ENCODE measurements around the gene DPEP3.

- TF ChIP-seq CTCF (IDR thresholded peaks at IDR 0.05; ENCODE audit: poor library complexity), result no peak
- TF ChIP-seq EZH2 (IDR thresholded peaks at IDR 0.05; ENCODE audit: borderline replicate concordance), result no peak
- TF ChIP-seq EZH2phosphoT487 (IDR thresholded peaks at IDR 0.05; ENCODE audit: low read depth, severe bottlenecking, unreplicated experiment), result no peak
Observed at GRCh38 chr16:67969254-67970039, 10.9 kb downstream of the DPEP3 start.
